GM18499 (cell line): ENCODE measurements around the gene PPP6R1.

Experiments
- ATAC-seq: cut with Tn5 transposase; IDR thresholded peaks from one replicate; pipeline ENCODE4 v1.9.1; 2021; ENCODE audit warnings: moderate number of reproducible peaks; ENCODE audit not compliant: insufficient read depth, unreplicated experiment

Gene PPP6R1, protein sequence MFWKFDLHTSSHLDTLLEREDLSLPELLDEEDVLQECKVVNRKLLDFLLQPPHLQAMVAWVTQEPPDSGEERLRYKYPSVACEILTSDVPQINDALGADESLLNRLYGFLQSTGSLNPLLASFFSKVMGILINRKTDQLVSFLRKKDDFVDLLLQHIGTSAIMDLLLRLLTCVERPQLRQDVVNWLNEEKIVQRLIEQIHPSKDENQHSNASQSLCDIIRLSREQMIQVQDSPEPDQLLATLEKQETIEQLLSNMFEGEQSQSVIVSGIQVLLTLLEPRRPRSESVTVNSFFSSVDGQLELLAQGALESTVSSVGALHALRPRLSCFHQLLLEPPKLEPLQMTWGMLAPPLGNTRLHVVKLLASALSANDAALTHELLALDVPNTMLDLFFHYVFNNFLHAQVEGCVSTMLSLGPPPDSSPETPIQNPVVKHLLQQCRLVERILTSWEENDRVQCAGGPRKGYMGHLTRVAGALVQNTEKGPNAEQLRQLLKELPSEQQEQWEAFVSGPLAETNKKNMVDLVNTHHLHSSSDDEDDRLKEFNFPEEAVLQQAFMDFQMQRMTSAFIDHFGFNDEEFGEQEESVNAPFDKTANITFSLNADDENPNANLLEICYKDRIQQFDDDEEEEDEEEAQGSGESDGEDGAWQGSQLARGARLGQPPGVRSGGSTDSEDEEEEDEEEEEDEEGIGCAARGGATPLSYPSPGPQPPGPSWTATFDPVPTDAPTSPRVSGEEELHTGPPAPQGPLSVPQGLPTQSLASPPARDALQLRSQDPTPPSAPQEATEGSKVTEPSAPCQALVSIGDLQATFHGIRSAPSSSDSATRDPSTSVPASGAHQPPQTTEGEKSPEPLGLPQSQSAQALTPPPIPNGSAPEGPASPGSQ

DNA sequence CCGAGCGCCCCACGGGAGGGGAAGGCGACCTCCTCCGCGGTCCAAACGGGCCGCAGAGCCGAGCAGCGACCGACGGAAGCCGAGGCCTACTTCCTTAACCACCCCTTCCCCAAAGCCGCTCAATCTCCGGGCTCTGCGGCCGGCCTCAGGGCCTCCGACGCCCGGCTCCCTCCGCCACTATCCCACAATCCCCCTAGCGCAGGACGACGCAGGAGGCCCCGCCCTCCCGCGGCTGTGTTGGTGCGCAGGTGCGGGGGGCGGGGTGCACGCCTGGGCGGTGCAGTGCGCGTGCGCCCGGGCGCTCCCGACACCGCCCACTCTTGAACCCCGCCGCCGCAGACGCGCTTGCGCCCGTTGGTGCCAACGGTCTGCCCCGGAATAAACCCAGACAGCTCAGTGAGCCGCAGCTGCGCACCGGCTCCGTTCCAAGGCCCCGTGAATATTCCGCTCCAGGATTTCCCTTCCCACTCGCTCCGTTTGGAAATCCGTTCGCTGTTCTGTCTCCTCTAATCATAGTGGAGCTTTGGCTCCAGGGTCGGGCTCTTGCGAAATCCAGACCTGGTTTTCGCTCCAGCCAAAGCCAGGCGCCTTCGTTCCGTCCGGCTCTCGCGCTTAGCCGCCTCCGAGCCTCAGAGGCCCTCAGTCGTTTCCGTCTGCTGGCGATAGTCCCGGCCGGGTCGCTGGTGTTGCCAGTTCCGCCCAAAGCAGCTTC lies at the start of gene PPP6R1:
Gene PPP6R1 (minus strand): TSS at position 190 of the 712 bp plus-strand sequence. CDS start 11,914 bp downstream, outside the sequence.
- ATAC-seq: peak; percentile 63

- no peak for ATAC-seq
Measured at GRCh38 chr19:55308281-55308680, 49.5 kb upstream of the PPP6R1 start.

DNA sequence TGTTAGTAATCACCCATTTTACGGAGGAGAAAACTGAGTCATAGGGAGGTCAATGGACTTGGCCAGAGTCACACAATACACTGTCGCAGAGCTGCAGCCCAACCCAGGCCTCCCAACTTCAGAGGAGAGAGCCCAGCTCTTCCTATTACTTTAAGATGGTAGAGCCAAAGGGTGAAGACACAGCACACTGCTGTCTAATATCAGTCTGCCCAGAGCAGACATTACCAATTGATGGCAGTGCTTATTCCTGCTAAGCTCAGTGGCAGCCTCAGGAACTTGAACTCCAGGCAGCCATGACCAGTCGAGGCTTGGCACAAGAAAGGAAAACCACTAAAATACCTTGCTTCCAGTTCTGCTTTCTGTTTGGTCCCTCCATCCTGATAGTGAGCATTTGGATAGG lies 47.9 kb upstream of the PPP6R1 start:
- no peak for ATAC-seq

DNA sequence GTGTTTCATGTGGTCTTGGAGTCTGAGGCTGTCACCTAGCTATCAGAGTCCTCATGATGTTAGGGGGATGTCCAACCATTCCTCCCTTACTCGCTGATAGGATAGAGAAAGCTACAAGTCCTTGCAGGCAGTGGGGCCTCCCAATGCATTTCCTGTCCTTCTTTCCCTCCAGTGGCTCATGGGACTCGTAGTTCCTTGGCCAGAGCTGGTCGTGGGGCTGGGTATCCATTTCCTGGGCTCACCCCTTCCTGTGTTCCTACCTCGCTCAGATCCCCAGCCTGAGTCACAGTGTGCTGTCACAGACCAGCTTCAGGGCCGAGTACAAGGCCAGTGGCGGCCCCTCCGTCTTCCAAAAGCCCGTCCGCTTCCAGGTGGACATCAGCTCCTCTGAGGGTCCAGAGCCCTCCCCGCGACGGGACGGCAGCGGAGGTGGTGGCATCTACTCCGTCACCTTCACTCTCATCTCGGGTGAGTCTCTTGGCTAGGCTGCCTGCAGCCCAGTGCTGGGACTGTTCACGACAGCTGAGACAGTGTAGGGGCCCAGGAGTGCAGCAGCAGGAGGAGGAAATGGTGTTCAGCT lies 47.3 kb upstream of the PPP6R1 start:
- no peak for ATAC-seq

DNA sequence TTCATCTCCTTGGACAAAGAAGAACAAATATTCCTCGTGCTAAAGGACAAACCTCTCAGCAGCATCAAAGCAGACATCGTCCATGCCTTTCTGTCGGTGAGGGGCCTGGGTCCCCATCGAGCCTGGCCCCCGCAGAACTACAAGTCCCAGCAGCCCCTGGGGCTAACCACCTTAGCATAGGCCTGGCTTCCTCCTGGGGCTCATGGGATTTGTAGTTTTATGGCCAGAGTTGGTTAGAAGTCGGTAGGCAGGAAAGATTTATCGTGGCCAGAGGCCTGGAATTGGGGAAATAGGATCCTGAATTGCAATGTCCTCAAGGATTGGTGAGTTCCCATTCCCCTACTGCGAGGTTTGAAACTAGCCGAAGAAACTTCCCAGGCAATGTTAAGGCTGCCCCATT lies 46.7 kb upstream of the PPP6R1 start:
- no peak for ATAC-seq

DNA sequence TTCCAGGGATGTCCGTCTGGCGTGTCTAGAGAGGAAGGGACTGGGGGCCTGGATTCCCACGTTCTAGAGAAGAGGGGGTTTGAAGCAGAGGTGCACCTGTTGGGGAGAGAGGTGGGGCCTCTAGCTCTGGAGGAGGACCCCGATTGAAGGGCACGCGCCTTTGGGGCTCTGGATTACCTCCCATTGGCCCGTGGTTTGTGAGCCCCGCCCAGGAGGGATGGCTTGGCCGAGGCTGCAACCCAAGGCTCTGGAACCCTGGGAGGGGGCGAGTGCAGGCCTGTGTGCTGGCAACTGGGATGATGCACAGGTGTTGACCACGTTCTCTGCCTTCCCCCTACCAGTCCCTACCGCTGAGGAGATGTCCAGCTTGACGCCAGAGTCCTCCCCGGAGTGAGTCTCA lies 46.2 kb upstream of the PPP6R1 start:
- ATAC-seq: no peak

DNA sequence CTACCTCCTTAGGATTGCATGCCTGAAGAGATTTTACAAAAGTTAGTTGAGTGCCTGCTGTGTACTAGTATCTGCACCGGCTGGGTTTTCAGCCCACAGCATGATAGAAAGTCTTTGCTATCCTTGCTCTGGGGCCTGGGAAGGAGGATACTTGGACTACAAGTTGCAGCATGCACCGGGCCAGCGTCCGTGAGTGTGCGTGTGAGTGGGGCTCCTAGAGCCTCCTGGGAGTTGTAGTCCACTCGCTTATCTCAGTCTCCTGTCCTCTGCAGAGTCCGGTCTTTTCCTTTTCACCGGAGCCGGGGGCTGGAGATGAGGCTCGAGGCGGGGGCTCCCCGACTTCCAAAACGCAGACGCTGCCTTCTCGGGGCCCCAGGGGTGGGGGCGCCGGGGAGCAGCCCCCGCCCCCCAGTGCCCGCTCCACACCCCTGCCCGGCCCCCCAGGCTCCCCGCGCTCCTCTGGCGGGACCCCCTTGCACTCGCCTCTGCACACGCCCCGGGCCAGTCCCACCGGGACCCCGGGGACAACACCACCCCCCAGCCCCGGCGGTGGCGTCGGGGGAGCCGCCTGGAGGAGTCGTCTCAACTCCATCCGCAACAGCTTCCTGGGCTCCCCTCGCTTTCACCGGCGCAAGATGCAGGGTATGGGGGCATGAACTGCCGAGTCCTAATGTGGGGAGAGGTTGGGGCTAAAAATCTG lies 45.6 kb upstream of the PPP6R1 start:
- ATAC-seq: no peak

GRCh38 chr19:55303477-55303876 lies 44.7 kb upstream of the PPP6R1 start:
- ATAC-seq: no peak

- no peak for ATAC-seq
Measured at GRCh38 chr19:55302318-55302703, 43.5 kb upstream of the PPP6R1 start.

DNA sequence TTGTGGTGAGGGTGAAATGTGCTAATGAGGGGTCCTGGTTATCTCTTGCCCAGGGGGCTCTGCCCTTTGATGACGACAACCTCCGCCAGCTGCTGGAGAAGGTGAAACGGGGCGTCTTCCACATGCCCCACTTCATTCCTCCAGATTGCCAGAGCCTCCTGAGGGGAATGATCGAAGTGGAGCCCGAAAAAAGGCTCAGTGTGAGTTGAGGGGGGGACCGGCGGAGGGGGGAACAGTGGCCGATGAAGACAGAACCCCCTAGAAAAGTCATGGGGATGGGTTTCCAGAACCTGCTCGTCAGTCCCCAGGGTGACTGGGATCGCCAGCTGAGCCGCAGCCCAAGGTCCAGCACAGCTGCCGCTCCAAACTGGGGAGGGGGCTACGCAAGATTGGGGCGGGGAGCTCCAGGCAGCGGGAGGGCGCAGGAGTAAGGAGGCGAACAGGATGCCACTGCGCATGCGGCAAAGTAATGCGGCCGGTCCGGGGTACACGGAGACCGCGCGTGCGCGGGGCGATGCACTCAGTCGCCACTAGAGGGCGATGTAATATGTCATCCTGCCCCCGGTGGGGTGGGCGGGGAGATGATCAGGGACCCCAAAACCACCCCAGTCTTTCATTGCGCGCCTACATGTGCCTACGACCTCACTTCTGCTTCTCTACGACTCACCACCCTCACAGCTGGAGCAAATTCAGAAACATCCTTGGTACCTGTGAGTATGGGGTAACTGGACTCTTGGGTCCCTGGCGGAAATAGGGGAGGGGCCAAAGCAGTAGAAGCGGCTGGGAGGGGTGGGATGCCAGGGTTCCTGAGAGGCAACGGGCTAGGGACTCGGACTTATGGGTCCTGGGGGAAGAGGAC lies 42.9 kb upstream of the PPP6R1 start:
- no peak for ATAC-seq

GRCh38 chr19:55300886-55301458 lies 42.2 kb upstream of the PPP6R1 start:
- ATAC-seq: no peak

DNA sequence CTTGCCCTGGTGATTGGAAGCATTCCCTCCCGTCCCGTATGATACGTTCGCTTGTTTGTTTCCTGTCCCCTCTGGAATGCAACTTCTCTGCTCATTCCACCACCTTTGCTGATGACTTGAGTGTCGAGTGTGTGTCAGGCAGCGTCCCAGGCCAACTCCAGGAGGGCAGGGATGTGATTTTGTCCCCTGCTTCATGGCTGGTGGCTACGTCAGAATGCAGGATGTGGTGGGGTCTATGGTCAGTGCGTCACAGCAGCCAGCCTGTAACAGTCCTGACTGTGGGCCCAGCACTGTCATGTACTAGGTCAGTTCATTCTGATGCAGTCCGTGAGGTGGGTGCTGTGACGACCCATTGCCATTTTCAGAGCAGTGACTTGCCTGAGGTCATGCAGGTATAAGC lies 41.2 kb upstream of the PPP6R1 start:
- no peak for ATAC-seq

DNA sequence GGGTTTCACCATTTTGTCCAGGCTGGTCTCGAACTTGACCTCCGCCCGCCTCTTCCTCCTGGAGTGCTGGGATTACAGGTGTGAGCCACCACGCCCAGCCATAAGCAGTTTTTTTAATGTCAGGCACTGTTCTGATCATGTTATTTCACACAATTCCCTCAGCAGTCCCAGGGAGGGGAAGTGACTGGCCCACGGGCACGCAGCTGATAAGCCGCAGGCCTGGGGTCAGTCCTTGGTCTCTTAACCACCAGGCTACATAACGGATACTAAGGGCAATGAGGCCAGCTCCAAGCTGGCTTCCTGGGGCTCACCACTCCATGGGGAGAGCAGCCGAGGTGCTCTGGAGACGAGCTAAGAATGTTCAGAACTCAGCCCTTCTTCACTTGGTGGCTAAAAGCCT lies 38.5 kb upstream of the PPP6R1 start:
- no peak for ATAC-seq

GRCh38 chr19:55289117-55289796 lies 30.4 kb upstream of the PPP6R1 start:
- no peak for ATAC-seq

GRCh38 chr19:55287361-55288079 lies 28.7 kb upstream of the PPP6R1 start:
- ATAC-seq: no peak

- no peak for ATAC-seq
Measured at GRCh38 chr19:55285229-55285890, 26.5 kb upstream of the PPP6R1 start.
